GM19372 (cell line): ENCODE data around the gene NWD2.

ENCODE experiments used
- ATAC-seq: cut with Tn5 transposase; IDR thresholded peaks from one replicate; pipeline ENCODE4 v1.9.1; 2021; ENCODE audit warnings: mild to moderate bottlenecking, low read depth, moderate library complexity; ENCODE audit not compliant: unreplicated experiment

The NWD2 gene

DNA sequence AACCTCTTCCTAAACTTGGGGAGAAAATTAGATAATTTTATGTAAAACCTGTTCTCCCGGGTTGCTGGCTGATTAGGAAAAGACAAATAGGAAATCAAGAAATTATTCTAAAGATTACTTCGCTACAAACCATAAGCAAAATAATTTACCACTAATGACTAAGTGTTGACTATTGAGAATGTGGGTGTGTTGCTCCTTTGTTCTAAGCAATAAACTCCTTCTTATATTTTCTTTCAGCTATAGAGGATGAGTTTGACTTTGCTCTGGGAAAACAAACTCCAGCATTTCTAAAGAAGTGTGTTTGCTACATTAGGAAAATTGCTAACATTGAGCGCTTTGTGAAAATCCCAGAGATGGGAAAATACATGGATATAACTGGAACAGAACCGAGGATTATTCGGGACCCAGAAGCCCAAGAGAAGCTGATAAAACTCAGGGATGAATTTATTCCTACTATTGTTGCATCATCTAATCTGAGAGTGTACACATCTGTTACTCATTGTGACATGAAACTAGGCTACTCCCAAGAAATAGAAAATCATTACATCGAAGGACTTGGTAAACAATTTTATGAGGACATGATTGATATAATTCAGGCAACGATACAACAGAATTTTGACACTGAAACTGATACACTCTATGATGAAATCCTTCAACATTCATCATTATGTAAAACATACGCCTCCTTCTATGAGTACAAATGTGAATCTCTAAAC, 194.2 kb downstream of the NWD2 start:
- no peak for ATAC-seq

DNA sequence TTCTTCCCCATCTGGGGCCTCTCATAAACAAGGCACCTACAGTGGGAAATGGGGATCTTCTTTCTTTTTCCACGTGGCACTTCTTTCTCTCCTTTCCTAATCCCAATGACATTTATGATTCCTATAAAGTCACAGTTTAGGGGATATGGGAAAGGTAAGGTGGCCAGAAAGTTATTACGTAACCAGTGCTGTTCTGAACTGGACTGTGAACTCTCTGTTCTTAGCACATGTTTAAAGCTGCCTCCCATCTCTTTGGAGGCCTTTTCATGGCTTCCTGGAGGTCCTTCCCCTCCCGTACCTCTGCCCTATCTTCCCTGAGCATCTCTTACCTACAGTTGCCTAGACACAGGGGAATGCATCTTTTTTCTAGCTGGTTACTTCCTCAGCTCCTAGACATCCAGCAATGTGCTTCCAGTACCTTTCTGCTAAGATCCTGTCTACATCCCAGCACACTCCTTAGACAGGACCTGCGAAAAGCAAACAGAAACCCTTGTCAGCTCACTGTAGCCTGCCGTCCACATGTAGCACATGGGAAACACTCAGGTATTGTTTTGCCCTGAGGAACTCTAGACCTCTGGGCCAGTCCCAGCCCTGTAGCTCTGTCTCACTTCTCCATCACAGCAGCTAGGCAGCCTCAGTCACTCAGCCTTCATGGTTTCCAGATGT, 195.4 kb downstream of the NWD2 start:
- ATAC-seq, result no peak

DNA sequence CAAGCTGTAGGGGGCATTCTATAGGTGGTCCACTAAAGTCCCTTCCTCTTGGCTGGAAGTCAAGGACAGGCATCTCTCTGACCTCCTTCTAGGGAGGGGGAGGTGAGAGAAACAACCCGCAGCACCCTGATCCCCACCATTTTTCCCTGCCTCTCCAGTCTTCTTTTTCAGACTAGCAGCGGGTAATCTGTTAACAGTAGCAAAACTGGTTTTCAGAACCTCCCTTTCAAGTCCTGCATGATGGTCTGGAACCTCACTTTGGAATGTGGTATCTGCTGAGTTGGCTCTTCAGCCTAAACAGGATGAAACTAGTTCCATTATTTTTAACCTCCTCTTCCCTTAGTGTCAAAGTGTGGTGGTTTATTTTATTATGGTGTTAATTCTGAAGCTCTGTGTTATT, 196.0 kb downstream of the NWD2 start:
- no peak for ATAC-seq

DNA sequence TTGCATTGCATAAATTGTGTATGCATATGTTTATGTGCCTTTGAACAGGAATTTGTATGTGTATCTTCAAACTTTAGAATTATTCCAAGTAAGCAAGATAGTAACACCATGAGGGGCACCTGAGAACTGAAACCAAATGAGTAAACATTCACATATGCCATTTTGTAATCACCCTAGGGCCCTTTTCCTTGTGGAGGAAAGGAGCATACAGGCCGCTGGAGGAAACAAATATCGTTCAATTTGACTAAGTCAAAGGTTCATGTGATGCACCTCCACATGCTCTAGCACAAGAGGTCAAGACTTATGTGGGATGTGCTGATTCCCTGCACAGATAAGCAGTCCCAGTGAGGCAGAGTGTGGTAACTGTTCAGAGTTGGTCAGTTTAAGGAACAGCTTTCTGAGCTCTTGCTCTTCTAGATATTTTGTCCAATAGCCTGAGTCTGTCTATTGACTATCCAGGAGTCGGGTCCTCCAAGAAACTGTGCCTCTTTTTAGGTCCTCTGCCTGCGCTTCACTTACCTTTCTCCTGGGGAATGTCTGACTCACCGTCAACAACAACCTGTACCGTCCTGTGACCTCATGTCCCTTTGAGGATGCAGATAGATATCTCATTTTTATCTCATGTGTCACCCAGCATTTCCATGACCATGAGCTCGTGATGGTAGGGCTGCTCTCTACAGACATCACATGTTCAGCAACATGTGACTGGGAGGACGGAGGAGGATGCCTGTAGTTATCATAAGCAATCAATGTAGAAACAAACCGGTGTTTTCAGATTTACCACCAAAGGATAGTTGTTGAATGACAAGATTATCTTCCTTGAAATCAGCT, 196.9 kb downstream of the NWD2 start:
- no peak for ATAC-seq

DNA sequence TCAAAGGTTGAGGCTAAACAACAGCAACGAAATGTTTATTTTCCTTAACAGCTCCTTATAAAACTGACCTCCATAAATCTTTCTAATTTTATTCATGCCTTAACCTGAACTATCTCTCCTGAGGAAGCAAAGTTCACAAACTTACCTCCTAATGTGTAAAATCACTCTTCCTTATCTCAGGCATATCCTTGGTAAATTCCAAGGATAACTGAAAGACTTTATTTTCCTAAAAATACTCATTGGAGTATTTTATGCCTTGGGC, 197.4 kb downstream of the NWD2 start:
- ATAC-seq, result no peak

DNA sequence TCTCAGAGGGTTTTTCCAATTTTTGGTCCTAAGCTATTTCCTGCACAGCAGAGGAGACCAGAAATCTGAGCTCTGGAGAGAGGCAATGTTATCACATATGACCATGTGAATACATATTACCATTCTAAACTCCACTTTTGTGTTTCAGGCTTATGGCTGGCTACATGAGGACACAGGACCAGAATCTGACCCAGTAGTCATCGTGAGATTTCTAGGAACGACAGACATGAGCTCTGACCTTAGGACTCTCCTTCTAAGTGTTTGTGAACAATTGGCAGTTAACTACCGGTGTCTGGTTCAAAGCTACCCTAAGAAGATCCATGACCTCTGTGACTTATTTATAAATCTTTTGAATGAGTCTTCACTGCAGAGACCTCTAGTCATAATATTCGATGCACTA, 198.6 kb downstream of the NWD2 start:
- ATAC-seq, result no peak

DNA sequence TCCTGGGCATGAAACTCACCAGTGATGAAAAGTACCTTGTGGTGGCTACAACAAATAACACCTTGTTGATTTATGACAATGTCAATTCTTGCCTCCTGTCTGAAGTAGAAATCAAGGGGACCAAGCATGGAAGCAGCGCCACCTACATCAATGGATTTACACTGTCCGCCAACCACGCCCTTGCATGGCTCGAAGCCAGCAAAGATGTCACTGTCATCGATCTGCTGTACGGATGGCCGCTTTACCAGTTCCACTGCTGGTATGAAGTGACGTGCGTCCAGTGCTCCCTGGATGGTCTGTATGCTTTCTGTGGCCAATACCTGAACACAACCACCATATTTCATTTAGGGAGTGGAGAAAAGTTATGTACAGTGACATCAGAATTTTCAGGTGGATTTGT, 200.5 kb downstream of the NWD2 start:
- no peak for ATAC-seq

DNA sequence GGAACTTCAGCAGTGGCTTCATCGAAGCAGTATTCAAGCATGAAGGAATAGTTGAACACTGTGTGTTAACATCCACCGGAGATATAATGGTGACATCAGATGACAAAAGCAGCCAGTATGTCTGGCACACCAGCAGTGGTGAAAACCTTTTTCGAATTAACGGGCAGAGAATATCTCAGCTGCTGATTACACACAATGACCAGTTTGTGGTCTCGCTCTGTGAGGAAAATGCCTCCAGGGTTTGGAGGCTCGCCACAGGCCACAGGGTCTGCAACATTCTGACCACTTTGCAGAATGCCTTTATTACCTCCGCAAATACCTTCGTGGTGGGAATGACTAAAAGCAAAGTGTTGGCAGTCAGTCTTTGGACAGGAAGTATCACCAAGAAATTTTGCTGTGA, 201.5 kb downstream of the NWD2 start:
- ATAC-seq, result no peak

DNA sequence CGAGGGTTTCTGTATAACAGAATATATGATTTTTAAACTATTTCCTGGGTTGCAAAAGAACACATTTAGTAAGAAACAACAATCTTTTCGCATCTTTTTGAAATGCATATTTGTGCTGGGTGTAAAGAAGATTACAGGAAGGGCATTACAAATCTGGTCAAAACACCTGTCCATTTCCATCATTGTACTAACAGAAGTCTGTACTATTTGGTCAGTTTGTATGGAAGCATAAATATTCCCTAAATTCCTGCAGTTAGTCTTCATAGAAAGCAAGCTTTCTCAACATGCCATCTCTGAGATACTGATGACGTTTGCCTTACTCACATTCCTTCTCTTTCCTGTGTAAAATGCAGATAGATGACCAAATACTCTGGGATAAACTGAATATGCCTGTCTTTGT, 203.3 kb downstream of the NWD2 start:
- ATAC-seq, result no peak

DNA sequence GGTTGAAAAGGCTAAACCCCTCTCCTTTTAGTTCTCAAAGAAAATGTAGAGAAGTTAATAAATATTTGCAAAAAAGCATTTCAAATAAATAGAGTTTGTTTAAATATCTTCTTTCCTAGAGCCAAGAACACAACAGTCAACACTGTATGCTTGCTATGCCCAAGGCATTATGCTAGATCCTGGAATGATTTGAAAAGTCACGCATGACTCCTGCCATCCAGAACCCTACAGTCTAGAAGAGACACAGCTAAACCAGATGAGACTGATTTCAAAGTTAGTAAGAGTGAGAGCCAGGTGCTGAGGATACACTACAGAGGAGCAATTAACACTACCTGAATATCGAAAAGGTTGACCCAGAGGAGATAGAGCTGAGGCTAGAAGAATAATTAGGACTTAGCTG, 205.8 kb downstream of the NWD2 start:
- no peak for ATAC-seq

DNA sequence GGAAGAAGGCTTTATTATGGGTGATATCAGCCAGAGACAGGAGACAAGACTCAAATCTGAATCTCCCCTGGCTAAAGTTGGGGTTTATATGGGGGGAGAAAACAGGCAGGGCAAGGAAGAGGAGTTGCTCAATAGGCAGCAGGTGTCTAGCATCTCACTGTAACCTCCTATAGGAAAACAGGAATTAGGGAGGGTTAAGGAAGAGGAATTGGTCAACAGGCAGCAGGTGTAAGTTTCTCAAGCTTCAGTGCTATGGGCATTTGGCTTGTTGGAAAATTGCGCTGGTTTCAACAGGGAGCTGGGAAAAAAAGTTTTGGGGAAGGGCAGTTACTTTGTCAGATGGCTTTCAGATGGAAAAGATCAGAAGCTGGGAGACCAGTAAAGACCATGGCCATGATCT, 206.4 kb downstream of the NWD2 start:
- ATAC-seq, result no peak

DNA sequence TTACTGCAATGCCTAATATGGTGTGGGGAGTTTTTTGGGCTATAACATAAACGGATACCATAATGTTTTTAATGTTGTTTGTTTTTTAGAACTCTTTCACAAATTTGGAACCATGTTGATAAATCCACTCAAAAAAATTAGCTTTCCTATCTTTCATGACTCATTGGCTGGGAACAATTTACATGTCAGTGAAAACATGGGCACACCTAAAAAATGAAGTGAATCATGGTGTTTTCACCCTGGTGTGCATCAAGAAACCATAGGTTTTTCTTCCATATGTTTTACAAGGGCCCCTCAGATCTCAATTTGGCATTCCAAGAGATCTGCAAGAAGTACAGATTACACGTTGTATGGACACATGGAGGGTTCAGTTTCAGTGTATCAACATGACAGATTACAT, 207.1 kb downstream of the NWD2 start:
- ATAC-seq, result no peak

DNA sequence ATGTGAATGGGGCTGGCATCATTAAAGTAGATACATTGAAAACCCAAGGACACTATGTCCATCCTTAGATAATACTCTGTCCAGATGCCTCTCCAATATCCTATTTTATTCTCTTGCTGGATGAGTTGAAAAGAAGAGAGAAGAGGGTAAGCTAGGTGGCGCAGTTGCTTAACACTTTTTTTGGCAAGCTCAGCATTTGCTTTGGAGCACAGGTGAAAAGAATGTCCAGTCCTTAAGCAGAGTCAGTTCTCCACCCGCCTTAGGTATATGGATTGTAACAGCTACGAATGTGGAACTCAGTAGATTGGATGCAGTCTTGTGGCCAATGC, 208.4 kb downstream of the NWD2 start:
- peak; percentile 58 for ATAC-seq

DNA sequence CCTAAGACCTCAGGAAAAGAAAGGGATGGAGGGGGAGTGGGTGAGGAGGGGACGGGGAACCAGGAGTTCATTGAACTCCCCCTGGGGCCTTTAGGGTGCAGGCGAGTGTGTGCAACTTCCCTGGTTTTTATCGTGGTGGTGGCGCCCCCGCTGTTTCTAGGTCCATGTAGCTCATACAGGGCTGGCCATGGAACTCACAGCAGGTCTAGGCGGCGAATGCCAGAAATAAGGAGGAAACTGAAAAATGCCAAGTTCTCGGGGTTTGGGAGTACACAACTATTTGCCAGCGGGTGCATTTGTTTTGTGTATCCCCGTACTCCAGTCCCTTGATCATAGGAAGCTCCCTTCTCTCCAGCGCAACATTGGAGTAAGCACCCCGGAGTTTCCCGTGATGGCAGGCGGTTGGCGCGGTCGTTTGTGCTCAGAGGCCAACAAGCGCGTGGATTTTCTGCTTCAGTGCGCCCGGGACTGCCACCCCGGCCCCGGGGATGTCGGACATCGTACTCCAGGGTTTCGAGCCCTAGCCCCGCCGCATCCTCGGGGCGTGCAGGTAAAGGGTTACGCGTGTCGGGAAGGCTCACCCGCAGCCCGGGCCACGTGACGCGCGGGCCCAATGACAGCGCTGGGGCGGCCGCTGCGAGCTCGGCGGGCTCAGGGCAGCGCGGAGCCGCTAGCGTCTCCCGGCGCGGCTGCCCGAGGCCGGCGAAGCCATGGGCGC, 208.9 kb downstream of the NWD2 start:
- peak; percentile 56 for ATAC-seq

DNA sequence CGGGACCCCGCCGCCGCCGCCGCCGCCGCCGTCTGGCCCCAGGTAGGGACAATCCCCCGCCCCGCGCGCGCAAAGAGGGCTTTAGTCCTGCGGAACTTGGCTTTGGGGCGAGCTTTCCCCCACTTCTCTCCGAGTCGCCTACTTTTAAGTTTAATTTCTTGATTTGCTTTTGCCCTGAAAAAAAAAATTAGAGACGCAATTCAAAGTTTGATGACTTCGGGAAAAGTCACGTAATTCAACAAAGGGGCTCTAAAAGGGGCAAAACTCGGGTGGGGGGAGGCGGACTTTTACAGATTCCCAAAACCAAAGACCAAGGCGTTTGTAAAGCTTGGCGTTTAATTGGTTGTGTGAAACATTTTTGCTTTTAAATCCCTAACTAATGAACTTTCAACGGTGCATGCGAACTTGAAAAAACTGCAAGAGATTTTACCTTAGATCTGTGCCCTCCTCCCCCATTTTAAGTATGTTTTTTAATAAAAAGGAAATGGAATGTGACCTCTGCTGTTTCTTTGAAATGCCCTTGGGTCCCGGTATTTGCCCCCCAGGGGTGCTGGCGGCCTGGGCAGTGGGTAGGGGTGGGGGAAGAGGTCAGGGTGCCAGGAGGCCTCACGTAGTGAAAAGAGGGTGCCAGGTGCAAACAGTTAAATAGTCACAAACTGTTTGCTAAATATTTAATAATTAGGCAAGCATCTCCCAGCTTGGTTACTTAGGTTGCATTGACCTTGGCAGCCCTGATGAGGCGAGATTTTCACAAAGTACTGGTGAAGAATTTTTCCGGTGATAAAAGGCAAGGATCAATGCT, 209.7 kb downstream of the NWD2 start:
- ATAC-seq, result no peak

DNA sequence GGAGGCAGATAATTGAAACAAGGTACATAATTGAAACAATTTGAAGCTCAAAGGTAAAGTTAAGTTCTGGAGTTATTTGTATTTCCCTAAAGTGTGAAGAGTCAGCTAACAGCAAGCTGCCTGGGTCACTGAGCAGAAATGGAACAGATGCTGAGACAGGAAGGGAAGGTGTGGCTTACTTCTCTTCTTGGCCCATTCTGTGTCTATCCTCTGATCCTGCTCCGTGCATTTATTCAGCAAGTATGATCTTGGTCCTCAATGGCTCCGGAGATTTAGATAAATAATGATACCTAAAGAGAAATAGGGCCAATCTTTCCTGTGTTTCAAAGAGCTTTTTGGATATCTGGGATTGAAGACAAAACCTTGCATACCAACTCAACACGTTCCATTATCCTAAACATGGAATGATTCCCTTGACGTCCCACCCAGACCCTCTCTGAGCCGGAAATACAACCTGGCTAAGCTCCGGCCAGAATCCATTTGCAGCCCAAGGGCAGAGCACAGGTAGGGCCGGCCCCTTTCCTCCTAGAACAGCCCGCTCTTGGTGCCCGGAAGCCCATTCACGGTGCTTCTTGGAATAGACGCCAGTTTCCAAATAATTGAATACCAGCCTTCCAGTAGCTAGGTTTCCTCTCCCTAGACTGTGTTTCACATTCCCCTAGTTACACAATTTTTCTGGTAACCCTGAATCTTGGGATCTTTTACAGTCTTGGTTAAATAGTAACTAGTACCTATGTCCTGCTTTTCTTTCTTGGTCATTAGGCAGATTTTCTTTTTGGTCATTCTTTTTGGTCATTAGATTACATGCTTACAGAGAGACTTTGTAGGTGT, 211.0 kb downstream of the NWD2 start:
- ATAC-seq, result no peak

DNA sequence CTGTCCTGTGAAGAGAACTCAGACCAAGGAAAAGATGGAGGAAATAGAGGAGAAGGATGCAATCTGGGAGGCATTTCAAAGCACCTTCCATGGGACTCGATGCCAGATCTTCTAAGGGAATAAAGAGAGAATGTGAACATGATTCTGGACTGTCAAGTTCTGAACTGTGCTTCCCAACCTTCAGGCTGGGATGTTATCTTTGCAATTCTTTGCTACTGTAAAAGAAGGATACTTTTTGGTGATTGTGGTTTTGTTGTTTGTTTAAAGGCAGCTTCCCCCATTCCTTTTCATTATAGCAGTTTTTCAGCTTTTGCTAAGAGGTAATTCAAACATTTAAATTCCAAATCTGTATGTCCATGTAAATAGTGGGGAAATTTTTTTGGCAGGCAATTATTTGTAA, 217.3 kb downstream of the NWD2 start:
- no peak for ATAC-seq

DNA sequence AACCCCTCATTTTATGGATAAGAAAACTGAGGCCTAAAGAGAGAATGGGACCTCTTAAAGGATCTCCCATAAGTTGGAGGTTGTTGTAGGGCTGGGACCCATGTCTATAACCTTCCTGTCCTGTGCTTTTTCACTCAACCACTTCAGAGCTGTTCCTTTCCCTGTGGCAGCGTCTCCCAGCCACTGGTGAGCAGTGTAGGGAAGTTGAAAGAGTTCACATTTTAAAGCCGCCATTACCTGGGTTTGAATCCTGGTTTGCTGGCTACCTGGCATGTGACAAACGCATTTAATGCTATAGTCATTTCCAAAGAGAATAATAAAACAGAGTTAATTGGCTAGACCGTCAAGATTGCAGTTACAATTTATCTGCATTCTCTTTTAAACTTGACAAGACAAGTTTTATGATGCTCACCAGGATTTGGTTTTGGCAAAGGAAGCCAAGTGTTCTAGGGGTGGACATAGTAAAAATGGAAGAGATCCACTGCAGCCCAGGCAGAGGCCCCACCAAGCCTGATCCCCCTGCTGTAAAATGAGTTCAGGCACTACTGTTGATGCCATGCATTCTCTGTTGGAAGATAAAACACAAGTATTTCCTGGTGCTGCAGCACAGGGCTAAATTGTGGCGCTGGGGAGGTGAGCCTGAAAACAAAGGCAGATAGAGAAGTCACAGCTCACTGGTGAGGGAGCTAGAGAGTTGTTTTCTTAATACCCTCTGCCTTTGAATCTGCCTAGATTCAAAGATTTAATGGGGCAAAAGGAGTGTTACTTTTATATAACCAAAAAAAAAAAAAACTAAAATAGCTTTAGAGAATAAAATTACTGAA, 218.7 kb downstream of the NWD2 start:
- no peak for ATAC-seq
